OCI-LY7 (cell line): Measurements from ENCODE around the gene PCDH9. TPM values are rescaled to one million over a fixed set of nuclear protein-coding genes. Genes with fewer than 3 reads are reported as not detected.

Experiments used
- BruUV-seq: library from RNA; stranded (reverse); fragments of 400-500 nt; replicated peaks from 2 replicates; lab custom pipeline; 2021; lab: Mats Ljungman, UMichigan
- CTCF ChIA-PET: fragments of 300-600 bp; sonication (Branson Sonifier 250); formaldehyde crosslinking; loops from one replicate; lab custom pipeline; 2022; ENCODE audit warnings: antibody characterized with exemption; ENCODE audit not compliant: unreplicated experiment; lab: Charles Lee
- POLR2A ChIA-PET: fragments of 300-600 bp; sonication (Branson Sonifier 250); formaldehyde crosslinking; loops from one replicate; lab custom pipeline; 2022; ENCODE audit warnings: antibody characterized with exemption; lab: Charles Lee
- DNase-seq: peaks from one replicate; pipeline ENCODE4 v3.0.0-alpha.2; 2015; ENCODE audit warnings: low spot score
- H2AFZ ChIP-seq: fragments of 200-600 bp; sonication (generic), shearing (Covaris generic); 2 replicates; pipeline ENCODE4 v1.6.1; 2014; ENCODE audit warnings: mild to moderate bottlenecking, antibody characterized with exemption, low read length, moderate library complexity
- H3K27ac ChIP-seq: fragments of 200-600 bp; sonication (generic); 2 replicates; pipeline ENCODE4 v1.5.1; 2014; ENCODE audit warnings: mixed run types, low read depth, mild to moderate bottlenecking, moderate library complexity, low read length, inconsistent platforms; ENCODE audit not compliant: poor library complexity, severe bottlenecking
- H3K36me3 ChIP-seq: fragments of 200-600 bp; sonication (generic); 2 replicates; pipeline ENCODE4 v1.6.1; 2014; ENCODE audit warnings: mild to moderate bottlenecking, antibody characterized with exemption, low read length, moderate library complexity, mixed read lengths; ENCODE audit not compliant: insufficient read depth
- H3K4me1 ChIP-seq: fragments of 200-600 bp; sonication (generic); 2 replicates; pipeline ENCODE4 v1.5.1; 2014; ENCODE audit warnings: mild to moderate bottlenecking, low read length; ENCODE audit not compliant: insufficient read depth, poor library complexity, severe bottlenecking
- H3K4me2 ChIP-seq: fragments of 200-600 bp; sonication (generic); 2 replicates; pipeline ENCODE4 v1.6.1; 2014; ENCODE audit warnings: mild to moderate bottlenecking, low read length
- H3K4me3 ChIP-seq: fragments of 200-600 bp; sonication (generic); 2 replicates; pipeline ENCODE4 v1.5.1; 2014; ENCODE audit warnings: mild to moderate bottlenecking, low read depth, low read length; ENCODE audit not compliant: poor library complexity, severe bottlenecking
- H3K79me2 ChIP-seq: fragments of 200-600 bp; sonication (generic); 2 replicates; pipeline ENCODE4 v1.6.1; 2016; ENCODE audit warnings: low read depth, mild to moderate bottlenecking, low read length, moderate library complexity, mixed read lengths; ENCODE audit not compliant: insufficient read depth
- H3K9me2 ChIP-seq: fragments of 200-600 bp; sonication (generic); 2 replicates; pipeline ENCODE4 v1.6.1; 2016; ENCODE audit warnings: mild to moderate bottlenecking, low read length, mixed read lengths; ENCODE audit not compliant: insufficient read depth
- H3K9me3 ChIP-seq: fragments of 200-600 bp; sonication (generic); 2 replicates; pipeline ENCODE4 v1.6.1; 2014; ENCODE audit warnings: mild to moderate bottlenecking, mixed run types, low read length, mixed read lengths
- H4K20me1 ChIP-seq: fragments of 200-600 bp; sonication (generic); 2 replicates; pipeline ENCODE4 v1.6.1; 2014; ENCODE audit warnings: mild to moderate bottlenecking, antibody characterized with exemption, low read length, moderate library complexity, mixed read lengths; ENCODE audit not compliant: insufficient read depth
- EZH2phosphoT487 ChIP-seq: fragments of 200-600 bp; sonication (generic); IDR thresholded peaks from 2 replicates; pipeline ENCODE4 v1.6.1; 2018; ENCODE audit warnings: low read depth, borderline replicate concordance, mild to moderate bottlenecking, mixed run types, antibody characterized with exemption, low read length, moderate library complexity, mixed read lengths
- intact Hi-C: fragments of 100-400 bp; cut with micrococcal nuclease; formaldehyde crosslinking; loops from one replicate; pipeline ENCODE4 v1.10.0; 2022; ENCODE audit not compliant: unreplicated experiment
- total RNA-seq, 2 experiments: library from RNA; depleted of rRNA in 1 of 2; stranded (reverse); fragments of >200 nt in 1 of 2; shearing (Covaris generic) in 1 of 2; gene quantifications; 2 replicates each; pipeline ENCODE4 v1.2.3, GENCODE V29; 2014 to 2022
- TF ChIP-seq, protein P1 (sequence below): fragments of 200-600 bp; sonication (generic); conservative IDR thresholded peaks from 2 replicates; pipeline ENCODE4 v1.5.1; 2014; ENCODE audit warnings: mild to moderate bottlenecking, antibody characterized with exemption, low read length, moderate library complexity, mixed read lengths

Gene PCDH9
- total RNA-seq, 2 experiments from 2014 or later: 20.1 to 26.0 TPM

DNA sequence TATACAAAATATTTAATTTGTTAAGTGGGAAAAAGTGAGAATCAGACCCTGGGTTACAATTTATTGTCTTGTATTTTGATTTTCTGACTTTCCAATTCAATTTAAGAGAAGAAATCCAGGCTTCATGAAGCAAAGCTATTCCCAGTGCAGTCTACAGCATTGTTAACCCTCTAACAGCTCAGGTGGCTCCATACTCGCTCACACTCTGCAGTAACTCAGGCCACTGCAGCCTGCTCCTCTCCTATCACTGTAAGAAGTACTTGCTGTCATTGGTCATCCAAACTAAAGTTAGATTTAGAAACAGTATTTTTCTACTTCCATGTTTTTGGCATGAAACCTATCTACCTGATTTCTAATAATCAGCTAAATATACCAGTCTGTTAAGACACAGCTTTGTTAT, 830.3 kb downstream of the PCDH9 start:
- ChIA-PET CTCF (no interaction called here), POLR2A (interaction anchor here (0.6 to 0.7 kb wide), 3 partner anchors 8 to 869 kb away, joined by 3 read pairs; no protein-coding TSS in a partner anchor)
- H3K4me3 ChIP-seq: no peak overlapping the region
- H3K27ac ChIP-seq: no peak overlapping the region
- no peak overlapping the region for H2AFZ ChIP-seq
- no peak for DNase-seq
- no peaks in the 10 kb centered on the region for H3K9me3 ChIP-seq
- intact Hi-C loops: no loop called here
- H3K79me2 ChIP-seq: no peaks in the 10 kb centered on the region
- TF ChIP-seq, protein P1, sequence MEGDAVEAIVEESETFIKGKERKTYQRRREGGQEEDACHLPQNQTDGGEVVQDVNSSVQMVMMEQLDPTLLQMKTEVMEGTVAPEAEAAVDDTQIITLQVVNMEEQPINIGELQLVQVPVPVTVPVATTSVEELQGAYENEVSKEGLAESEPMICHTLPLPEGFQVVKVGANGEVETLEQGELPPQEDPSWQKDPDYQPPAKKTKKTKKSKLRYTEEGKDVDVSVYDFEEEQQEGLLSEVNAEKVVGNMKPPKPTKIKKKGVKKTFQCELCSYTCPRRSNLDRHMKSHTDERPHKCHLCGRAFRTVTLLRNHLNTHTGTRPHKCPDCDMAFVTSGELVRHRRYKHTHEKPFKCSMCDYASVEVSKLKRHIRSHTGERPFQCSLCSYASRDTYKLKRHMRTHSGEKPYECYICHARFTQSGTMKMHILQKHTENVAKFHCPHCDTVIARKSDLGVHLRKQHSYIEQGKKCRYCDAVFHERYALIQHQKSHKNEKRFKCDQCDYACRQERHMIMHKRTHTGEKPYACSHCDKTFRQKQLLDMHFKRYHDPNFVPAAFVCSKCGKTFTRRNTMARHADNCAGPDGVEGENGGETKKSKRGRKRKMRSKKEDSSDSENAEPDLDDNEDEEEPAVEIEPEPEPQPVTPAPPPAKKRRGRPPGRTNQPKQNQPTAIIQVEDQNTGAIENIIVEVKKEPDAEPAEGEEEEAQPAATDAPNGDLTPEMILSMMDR: no peak
- TF ChIP-seq EZH2phosphoT487: no peak
- H3K4me2 ChIP-seq: no peak overlapping the region
- no peaks in the 10 kb centered on the region for H3K4me1 ChIP-seq
- no peaks in the 10 kb centered on the region for H4K20me1 ChIP-seq
- BruUV-seq: no TSS peak
- no peaks in the 10 kb centered on the region for H3K36me3 ChIP-seq
- H3K9me2 ChIP-seq: no peaks in the 10 kb centered on the region

DNA sequence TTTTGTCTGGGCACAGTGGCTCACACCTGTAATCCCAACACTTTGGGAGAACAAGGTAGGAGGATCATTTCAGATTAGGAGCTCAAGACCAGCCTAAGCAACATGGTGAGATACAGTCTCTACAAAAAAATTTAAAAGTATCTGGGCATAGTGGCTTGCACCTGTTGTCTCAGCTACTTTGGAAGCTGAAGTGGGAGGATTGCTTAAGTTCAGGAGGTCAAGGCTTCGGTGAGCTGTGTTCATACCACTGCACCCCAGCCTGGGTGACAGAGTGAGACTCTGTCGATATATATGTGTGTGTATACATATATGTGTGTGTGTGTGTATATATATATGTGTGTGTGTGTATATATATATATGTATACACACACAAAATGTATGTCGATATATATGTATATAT, 833.0 kb downstream of the PCDH9 start:
- Histone ChIP-seq H3K4me3 (no peak overlapping the region), H3K4me2 (no peak overlapping the region), H2AFZ (no peak overlapping the region), H3K36me3 (no peaks in the 10 kb centered on the region), H4K20me1 (no peaks in the 10 kb centered on the region), H3K9me2 (no peaks in the 10 kb centered on the region), H3K9me3 (no peaks in the 10 kb centered on the region), H3K27ac (no peak overlapping the region), H3K4me1 (no peaks in the 10 kb centered on the region), H3K79me2 (no peaks in the 10 kb centered on the region)
- POLR2A ChIA-PET: interaction anchor here (1.0 to 1.1 kb wide), 2 partner anchors 43 to 77 kb away, joined by 3 read pairs; no protein-coding TSS in a partner anchor
- no TSS peak for BruUV-seq
- intact Hi-C loops: no loop called here
- DNase-seq: no peak
- CTCF ChIA-PET: no interaction called here
- TF ChIP-seq, protein P1: no peak
- TF ChIP-seq EZH2phosphoT487: no peak

DNA sequence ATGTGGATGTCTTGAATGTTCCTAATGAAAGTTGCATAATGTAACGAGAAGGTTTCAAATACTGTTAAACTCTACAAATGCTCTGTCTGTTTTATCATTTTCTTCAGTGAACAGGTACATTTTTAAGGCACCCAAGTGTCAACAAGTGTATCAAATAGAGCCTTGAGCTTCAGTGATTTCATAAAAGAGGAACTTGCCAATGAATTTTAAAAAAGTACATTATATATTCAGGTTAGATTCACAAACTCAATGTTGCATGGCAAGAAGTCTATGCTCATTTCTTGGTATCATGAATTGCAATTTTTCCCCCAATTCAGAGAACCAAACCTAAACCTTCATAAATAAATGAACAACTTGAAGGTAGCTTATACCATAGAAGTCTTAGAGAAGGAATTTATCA, 838.8 kb downstream of the PCDH9 start:
- CTCF ChIA-PET: no interaction called here

More for the DNA sequence above, 838.8 kb downstream of the PCDH9 start:
- BruUV-seq: no TSS peak
- POLR2A ChIA-PET: interaction anchor here (0.7 to 1.7 kb wide), 6 partner anchors 9 to 411 kb away, joined by 3 to 6 read pairs (median 4); no protein-coding TSS in a partner anchor
- intact Hi-C loops: no loop called here
- Histone ChIP-seq H3K9me2 (no peaks in the 10 kb centered on the region), H3K4me2 (no peak overlapping the region), H2AFZ (no peak overlapping the region), H4K20me1 (no peaks in the 10 kb centered on the region), H3K4me1 (no peaks in the 10 kb centered on the region), H3K4me3 (no peak overlapping the region), H3K27ac (no peak overlapping the region), H3K36me3 (no peaks in the 10 kb centered on the region), H3K79me2 (no peaks in the 10 kb centered on the region), H3K9me3 (no peaks in the 10 kb centered on the region)
- peak; percentile 2 for DNase-seq
- no peak for TF ChIP-seq EZH2phosphoT487
- TF ChIP-seq, protein P1: no peak
